Measurements from ENCODE around the gene MEGF11.

GRCh38 chr15:66120422-66120821 is 133.1 kb downstream of the MEGF11 start:
- TF ChIP-seq CTCF (IDR thresholded peaks at IDR 0.05; ENCODE audit: low read length): no peak
- no peak for TF ChIP-seq EZH2 (IDR thresholded peaks at IDR 0.05; ENCODE audit: borderline replicate concordance, low read length)
